Testis (tissue), 2 donors: ENCODE results near the gene HMGB2.

Experiments used
- CTCF ChIP-seq, 3 experiments: fragments of 450-650 bp in 2 of 3; fragments of 200-600 bp in 1 of 3; sonication (generic) in 1 of 3; IDR thresholded peaks; one replicate each; pipeline ENCODE4 v1.5.1; 2016 to 2019; ENCODE audit warnings: antibody characterized with exemption in 3 of 3, mild to moderate bottlenecking in 2 of 3, moderate library complexity in 1 of 3
- POLR2A ChIP-seq: fragments of 450-650 bp; IDR thresholded peaks from one replicate; pipeline ENCODE4 v1.6.1; 2017; ENCODE audit warnings: antibody characterized with exemption, mild to moderate bottlenecking, moderate library complexity

GRCh38 chr4:173325007-173325736 is 9.0 kb downstream of the HMGB2 start:
- TF ChIP-seq CTCF (IDR thresholded peaks at IDR 0.05), result no peak
- TF ChIP-seq POLR2A, result no peak
